ENCODE measurements around the gene CHSY1. TPM values are rescaled to one million over a fixed set of nuclear protein-coding genes. Genes with fewer than 3 reads are reported as not detected.

CHSY1 gene
- total and polyA plus RNA-seq, 2 donors (not counting 1 experiment from before 2014, with no cell fraction given), result 4.7 to 20.3 TPM

- H2AFZ ChIP-seq (ENCODE audit: insufficient read depth, low read depth, low read length, poor library complexity, severe bottlenecking), result no peak overlapping the region
- Mint-ChIP-seq H3K27ac (no peak overlapping the region), H3K27me3 (no peaks in the 10 kb centered on the region), H3K9me3 (ENCODE audit: insufficient read depth) (no peaks in the 10 kb centered on the region), H3K4me1 (peaks cover 52% of the 10 kb centered on the region), H3K4me3 (no peak overlapping the region)
- TF ChIP-seq EZH2 (IDR thresholded peaks at IDR 0.05; ENCODE audit: borderline replicate concordance, insufficient read depth, low read depth, low read length, poor library complexity, severe bottlenecking) (no peak), CTCF (IDR thresholded peaks at IDR 0.05) (no peak)
- no peaks in the 10 kb centered on the region for H3K36me3 ChIP-seq (replicated peaks in 1 of 2; ENCODE audit: control extremely low read depth in 1 of 2, control insufficient read depth in 1 of 2, extremely low read depth in 1 of 2, insufficient read depth in 2 of 2, low read length in 1 of 2)
- no peak overlapping the region for H3K4me3 ChIP-seq (ENCODE audit: control extremely low read depth in 1 of 5, extremely low read depth in 1 of 5, insufficient read depth in 1 of 5, low read depth in 2 of 5, low read length in 4 of 5)
- no peak overlapping the region for H3K27ac ChIP-seq (ENCODE audit: low read length in 2 of 2)
- H3K79me2 ChIP-seq (ENCODE audit: control insufficient read depth, insufficient read depth, low read length), result no peaks in the 10 kb centered on the region
- H3K4me2 ChIP-seq (replicated peaks; ENCODE audit: low read depth, low read length, poor library complexity, severe bottlenecking), result no peak overlapping the region
- H3K9ac ChIP-seq (ENCODE audit: low read length), result no peak overlapping the region
- CTCF ChIA-PET, result no interaction called here
- peaks cover 27 to 60% of the 10 kb centered on the region in 2 donors for H3K4me1 ChIP-seq (ENCODE audit: control insufficient read depth in 2 of 2, insufficient read depth in 2 of 2, low read length in 2 of 2)
- DNase-seq, result no peak
- no peak for ATAC-seq (ENCODE audit: low read depth)
- intact Hi-C loops (cut with micrococcal nuclease), result no loop called here
- no peaks in the 10 kb centered on the region for H3K27me3 ChIP-seq (replicated peaks in 1 of 4; ENCODE audit: control extremely low read depth in 1 of 4, control insufficient read depth in 3 of 4, insufficient read depth in 4 of 4, low read length in 3 of 4)
- H4K20me1 ChIP-seq (ENCODE audit: control insufficient read depth, insufficient read depth, low read length, poor library complexity, severe bottlenecking), result no peaks in the 10 kb centered on the region
- WGBS (ENCODE audit: insufficient coverage), result 89% methylated on average over 12 of the region's 14 CpGs
- peaks cover 0 to 7% (median 2%) of the 10 kb centered on the region in 3 donors for H3K9me3 ChIP-seq (ENCODE audit: control extremely low read depth in 1 of 3, control insufficient read depth in 2 of 3, insufficient read depth in 1 of 3, low read length in 2 of 3)
- POLR2A ChIA-PET, result no interaction called here
These were observed 113.7 kb downstream of the CHSY1 start for GRCh38 chr15:101138086-101138660.

DNA sequence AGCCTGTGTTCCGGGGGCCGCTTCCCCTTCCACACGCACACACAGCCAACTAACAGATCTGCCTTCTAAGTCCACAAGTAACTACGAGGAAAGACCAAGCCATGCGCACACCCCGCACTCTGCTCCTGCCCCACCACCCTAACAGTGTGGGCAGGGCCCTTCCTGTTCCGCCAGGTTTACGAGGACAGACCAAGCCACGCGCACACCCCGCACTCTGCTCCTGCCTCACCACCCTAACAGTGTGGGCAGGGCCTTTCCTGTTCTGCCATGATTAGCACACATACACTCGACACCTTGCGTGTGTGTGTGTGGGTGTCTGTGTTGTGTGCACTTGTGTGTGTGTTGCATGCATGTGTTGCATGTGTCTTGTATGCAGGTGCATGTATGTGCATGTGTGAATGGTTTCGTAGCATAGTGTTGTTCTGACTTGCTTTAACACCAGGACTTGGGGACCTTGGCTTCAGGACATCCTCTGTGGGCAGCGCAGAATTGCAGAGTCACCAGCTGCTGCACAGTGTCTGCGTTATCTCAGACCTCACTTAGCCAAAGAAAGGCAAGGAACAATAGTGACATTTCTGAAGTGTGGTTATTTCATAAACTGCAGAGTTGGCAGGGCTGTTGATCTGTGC lies 114.4 kb downstream of the CHSY1 start:
- H3K27me3 ChIP-seq (replicated peaks in 1 of 4; ENCODE audit: control extremely low read depth in 1 of 4, control insufficient read depth in 3 of 4, insufficient read depth in 4 of 4, low read length in 3 of 4), result no peaks in the 10 kb centered on the region
- H3K4me1 ChIP-seq (ENCODE audit: control insufficient read depth in 2 of 2, insufficient read depth in 2 of 2, low read length in 2 of 2), result peaks cover 27 to 60% of the 10 kb centered on the region in 2 donors
- peak overlapping the region; percentile 55 for H3K4me2 ChIP-seq (replicated peaks; ENCODE audit: low read depth, low read length, poor library complexity, severe bottlenecking)
- H4K20me1 ChIP-seq (ENCODE audit: control insufficient read depth, insufficient read depth, low read length, poor library complexity, severe bottlenecking), result no peaks in the 10 kb centered on the region
- peaks cover 52% of the 10 kb centered on the region for H3K4me1 Mint-ChIP-seq
- TF ChIP-seq EZH2 (IDR thresholded peaks at IDR 0.05; ENCODE audit: borderline replicate concordance, insufficient read depth, low read depth, low read length, poor library complexity, severe bottlenecking), result no peak
- TF ChIP-seq CTCF (IDR thresholded peaks at IDR 0.05), result no peak
- intact Hi-C loops (cut with micrococcal nuclease), result no loop called here
- no peak overlapping the region for H3K9ac ChIP-seq (ENCODE audit: low read length)
- POLR2A ChIA-PET, result no interaction called here
- no peak overlapping the region for H3K27ac Mint-ChIP-seq
- peak; percentile 33 for DNase-seq
- ATAC-seq (ENCODE audit: low read depth), result no peak
- peaks cover 0 to 9% (median 2%) of the 10 kb centered on the region in 3 donors for H3K9me3 ChIP-seq (ENCODE audit: control extremely low read depth in 1 of 3, control insufficient read depth in 2 of 3, insufficient read depth in 1 of 3, low read length in 2 of 3)
- H3K4me3 ChIP-seq (ENCODE audit: control extremely low read depth in 1 of 5, extremely low read depth in 1 of 5, insufficient read depth in 1 of 5, low read depth in 2 of 5, low read length in 4 of 5), result no peak overlapping the region
- peak overlapping the region; percentile 57 for H2AFZ ChIP-seq (ENCODE audit: insufficient read depth, low read depth, low read length, poor library complexity, severe bottlenecking)
- H3K9me3 Mint-ChIP-seq (ENCODE audit: insufficient read depth), result no peaks in the 10 kb centered on the region
- H3K36me3 ChIP-seq (replicated peaks in 1 of 2; ENCODE audit: control extremely low read depth in 1 of 2, control insufficient read depth in 1 of 2, extremely low read depth in 1 of 2, insufficient read depth in 2 of 2, low read length in 1 of 2), result no peaks in the 10 kb centered on the region
- CTCF ChIA-PET, result no interaction called here
- H3K79me2 ChIP-seq (ENCODE audit: control insufficient read depth, insufficient read depth, low read length), result no peaks in the 10 kb centered on the region
- H3K27me3 Mint-ChIP-seq, result no peaks in the 10 kb centered on the region
- peak overlapping the region; percentile 64 for H3K4me3 Mint-ChIP-seq
- WGBS (ENCODE audit: insufficient coverage), result 52% methylated on average over 9 of the region's 16 CpGs
- H3K27ac ChIP-seq (ENCODE audit: low read length in 2 of 2), result no peak overlapping the region
